B cell (primary cell): ENCODE results near the gene PYGO1. TPM values are rescaled to one million over a fixed set of nuclear protein-coding genes. Genes with fewer than 3 reads are reported as not detected.

Experiments
- ATAC-seq: fragments of 200-7000 bp; cut with Tn5 transposase; one replicate; pipeline ENCODE4 v1.10.0; 2021; ENCODE audit warnings: low read depth, mild to moderate bottlenecking, moderate number of reproducible peaks, moderate library complexity
- CTCF ChIA-PET: fragments of 350-600 bp; sonication (Branson Sonifier 250); formaldehyde crosslinking; loops from one replicate; lab custom pipeline; 2021; ENCODE audit warnings: antibody characterized with exemption, inconsistent platforms; lab: Charles Lee
- POLR2A ChIA-PET: fragments of 350-600 bp; sonication (Branson Sonifier 250); formaldehyde crosslinking; loops from one replicate; lab custom pipeline; 2021; ENCODE audit warnings: antibody characterized with exemption; lab: Charles Lee
- DNase-seq: peaks from one replicate; pipeline ENCODE4 v3.0.0; 2013
- H2AFZ ChIP-seq: 2 replicates; pipeline ENCODE4 v1.6.1; 2012; ENCODE audit warnings: mild to moderate bottlenecking, low read depth, low read length; ENCODE audit not compliant: insufficient read depth, poor library complexity, severe bottlenecking
- H3K27ac ChIP-seq, 2 donors: 1 replicate in 1 of 2; 2 replicates in 1 of 2; pipeline ENCODE4 v1.5.1; 2012 to 2013; ENCODE audit warnings: low read length in 2 of 2, mild to moderate bottlenecking in 2 of 2, moderate library complexity in 1 of 2
- H3K27me3 ChIP-seq, 4 experiments: fragments of 200-600 bp in 1 of 4; sonication (generic) in 1 of 4; replicated peaks in 1 of 4; 1 replicate in 2 of 4; 2 replicates in 2 of 4; pipeline versions ENCODE4 v1.6.1 to v1.7.0; 2013 to 2016; ENCODE audit warnings: low read length in 3 of 4, mild to moderate bottlenecking in 2 of 4, mixed read lengths in 1 of 4, moderate library complexity in 1 of 4; ENCODE audit not compliant: insufficient read depth in 4 of 4, control insufficient read depth in 3 of 4; ENCODE audit errors: control extremely low read depth in 1 of 4
- H3K36me3 ChIP-seq, 2 experiments: replicated peaks in 1 of 2; 1 replicate in 1 of 2; 2 replicates in 1 of 2; pipeline versions ENCODE4 v1.6.1 to v1.7.1; 2013; ENCODE audit warnings: low read length in 1 of 2; ENCODE audit not compliant: insufficient read depth in 2 of 2, control insufficient read depth in 1 of 2; ENCODE audit errors: control extremely low read depth in 1 of 2, extremely low read depth in 1 of 2
- H3K4me1 ChIP-seq, 2 donors: fragments of 200-600 bp in 1 of 2; sonication (generic) in 1 of 2; 1 replicate in 1 of 2; 2 replicates in 1 of 2; pipeline versions ENCODE4 v1.5.1 to v1.6.1; 2013 to 2017; ENCODE audit warnings: low read length in 2 of 2; ENCODE audit not compliant: control insufficient read depth in 2 of 2, insufficient read depth in 2 of 2
- H3K4me2 ChIP-seq: replicated peaks from 2 replicates; pipeline ENCODE3; 2012; ENCODE audit warnings: mild to moderate bottlenecking, low read depth, low read length; ENCODE audit not compliant: poor library complexity, severe bottlenecking
- H3K4me3 ChIP-seq, 5 experiments: fragments of 200-600 bp in 1 of 5; sonication (generic) in 1 of 5; 1 replicate in 3 of 5; 2 replicates in 2 of 5; pipeline versions ENCODE4 v1.5.1 to v1.7.0; 2011 to 2016; ENCODE audit warnings: low read length in 4 of 5, mild to moderate bottlenecking in 4 of 5, low read depth in 2 of 5, control low read depth in 1 of 5, moderate library complexity in 1 of 5; ENCODE audit not compliant: insufficient read depth in 1 of 5; ENCODE audit errors: control extremely low read depth in 1 of 5, extremely low read depth in 1 of 5
- H3K79me2 ChIP-seq: fragments of 200-600 bp; sonication (generic); one replicate; pipeline ENCODE4 v1.6.0; 2016; ENCODE audit warnings: low read length; ENCODE audit not compliant: control insufficient read depth, insufficient read depth
- H3K9ac ChIP-seq: fragments of 200-600 bp; sonication (generic); 2 replicates; pipeline ENCODE4 v1.6.1; 2017; ENCODE audit warnings: mild to moderate bottlenecking, low read length, moderate library complexity
- H3K9me3 ChIP-seq, 3 donors: one replicate each; pipeline versions ENCODE4 v1.6.1 to v1.7.1; 2013; ENCODE audit warnings: low read length in 2 of 3; ENCODE audit not compliant: control insufficient read depth in 2 of 3, insufficient read depth in 1 of 3; ENCODE audit errors: control extremely low read depth in 1 of 3
- H4K20me1 ChIP-seq: 2 replicates; pipeline ENCODE4 v1.6.0; 2012; ENCODE audit warnings: mild to moderate bottlenecking, low read length; ENCODE audit not compliant: insufficient read depth, control insufficient read depth, poor library complexity, severe bottlenecking
- H3K27ac Mint-ChIP-seq: one replicate; pipeline ENCODE4 v1.8.0; 2021; ENCODE audit warnings: mixed read lengths
- H3K27me3 Mint-ChIP-seq: one replicate; pipeline ENCODE4 v1.8.0; 2021; ENCODE audit warnings: mixed read lengths
- H3K4me1 Mint-ChIP-seq: one replicate; pipeline ENCODE4 v1.8.0; 2021; ENCODE audit warnings: mixed read lengths
- H3K4me3 Mint-ChIP-seq: one replicate; pipeline ENCODE4 v1.8.0; 2021; ENCODE audit warnings: mixed read lengths
- H3K9me3 Mint-ChIP-seq: one replicate; pipeline ENCODE4 v1.8.0; 2022; ENCODE audit warnings: mixed read lengths; ENCODE audit not compliant: insufficient read depth
- EZH2 ChIP-seq: IDR thresholded peaks from 2 replicates; pipeline ENCODE4 v1.6.1; 2012; ENCODE audit warnings: borderline replicate concordance, low read depth, mild to moderate bottlenecking, moderate library complexity, low read length; ENCODE audit not compliant: insufficient read depth, poor library complexity, severe bottlenecking
- WGBS: methylation state at CpG from one replicate; pipeline ENCODE4 v1.1.5; 2013; ENCODE audit warnings: missing lambda C conversion rate; ENCODE audit not compliant: insufficient coverage; 5-methylcytosine and 5-hydroxymethylcytosine counted together
- intact Hi-C: fragments of 100-400 bp; cut with micrococcal nuclease; formaldehyde crosslinking; loops from one replicate; pipeline ENCODE4 v1.10.0; 2022
- polyA plus RNA-seq: library from polyadenylated mRNA; depleted of rRNA; stranded (reverse); fragments of >200 nt; gene quantifications from 2 replicates; pipeline ENCODE4 v1.2.3, GENCODE V29; 2012
- total RNA-seq, 2 donors: library from RNA; stranded (reverse); fragments of 120-200 nt in 1 of 2; gene quantifications; 1 replicate in 1 of 2; 2 replicates in 1 of 2; pipeline versions ENCODE4 v1.2.3 to v1.2.4, GENCODE V29; 2013 to 2022
- TF ChIP-seq, protein P1 (sequence below): fragments of 200-600 bp; IDR thresholded peaks from one replicate; pipeline ENCODE4 v1.8.0; 2022; ENCODE audit warnings: antibody characterized with exemption, mild to moderate bottlenecking

The PYGO1 gene
- total and polyA plus RNA-seq, 2 donors (not counting 1 experiment from before 2014, with no cell fraction given): 0.02 TPM; not detected in 1

DNA sequence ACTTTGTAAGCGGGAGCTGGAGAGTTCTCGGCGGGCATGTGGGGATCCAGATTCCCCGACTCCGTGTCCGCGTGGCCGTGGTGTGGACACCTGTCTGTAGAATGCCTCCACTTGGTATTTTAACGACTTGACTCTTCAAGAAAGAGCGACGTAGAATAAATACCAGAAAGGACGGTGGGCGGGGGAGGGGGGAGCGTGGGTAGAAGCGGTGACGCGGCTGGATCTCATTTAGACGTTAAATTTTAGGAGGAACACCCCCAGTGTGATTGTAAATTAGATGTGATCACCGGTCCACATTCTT lies 620 bp upstream of the PYGO1 start:
- Mint-ChIP-seq H3K27ac (no peak overlapping the region), H3K4me3 (peak overlapping the region; percentile 77), H3K9me3 (no peaks in the 10 kb centered on the region), H3K27me3 (peaks cover 36% of the 10 kb centered on the region), H3K4me1 (peaks cover 3% of the 10 kb centered on the region)
- ATAC-seq: no peak
- H3K4me1 ChIP-seq: peaks cover 9 to 14% of the 10 kb centered on the region in 2 donors
- no peaks in the 10 kb centered on the region for H4K20me1 ChIP-seq
- no peak overlapping the region for H3K27ac ChIP-seq
- peaks cover 2 to 42% (median 33%) of the 10 kb centered on the region in 4 experiments for H3K27me3 ChIP-seq
- peaks cover 0 to 11% (median 4%) of the 10 kb centered on the region in 3 donors for H3K9me3 ChIP-seq
- TF ChIP-seq, protein P1, sequence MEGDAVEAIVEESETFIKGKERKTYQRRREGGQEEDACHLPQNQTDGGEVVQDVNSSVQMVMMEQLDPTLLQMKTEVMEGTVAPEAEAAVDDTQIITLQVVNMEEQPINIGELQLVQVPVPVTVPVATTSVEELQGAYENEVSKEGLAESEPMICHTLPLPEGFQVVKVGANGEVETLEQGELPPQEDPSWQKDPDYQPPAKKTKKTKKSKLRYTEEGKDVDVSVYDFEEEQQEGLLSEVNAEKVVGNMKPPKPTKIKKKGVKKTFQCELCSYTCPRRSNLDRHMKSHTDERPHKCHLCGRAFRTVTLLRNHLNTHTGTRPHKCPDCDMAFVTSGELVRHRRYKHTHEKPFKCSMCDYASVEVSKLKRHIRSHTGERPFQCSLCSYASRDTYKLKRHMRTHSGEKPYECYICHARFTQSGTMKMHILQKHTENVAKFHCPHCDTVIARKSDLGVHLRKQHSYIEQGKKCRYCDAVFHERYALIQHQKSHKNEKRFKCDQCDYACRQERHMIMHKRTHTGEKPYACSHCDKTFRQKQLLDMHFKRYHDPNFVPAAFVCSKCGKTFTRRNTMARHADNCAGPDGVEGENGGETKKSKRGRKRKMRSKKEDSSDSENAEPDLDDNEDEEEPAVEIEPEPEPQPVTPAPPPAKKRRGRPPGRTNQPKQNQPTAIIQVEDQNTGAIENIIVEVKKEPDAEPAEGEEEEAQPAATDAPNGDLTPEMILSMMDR: no peak
- TF ChIP-seq EZH2: no peak
- H3K9ac ChIP-seq: no peak overlapping the region
- no peaks in the 10 kb centered on the region for H3K36me3 ChIP-seq
- DNase-seq: no peak
- 19% methylated on average over 19 of the region's 19 CpGs for WGBS
- H2AFZ ChIP-seq: peak overlapping the region; percentile 68
- intact Hi-C loops: no loop called here
- H3K79me2 ChIP-seq: no peaks in the 10 kb centered on the region
- ChIA-PET CTCF (interaction anchor here (1.1 kb wide), 1 partner anchor 53 kb away, joined by 3 read pairs; no protein-coding TSS in a partner anchor), POLR2A (no interaction called here)
- peak overlapping the region in 3 of 5 experiments; percentile 15 to 41 (median 35) for H3K4me3 ChIP-seq
- peak overlapping the region; percentile 82 for H3K4me2 ChIP-seq

DNA sequence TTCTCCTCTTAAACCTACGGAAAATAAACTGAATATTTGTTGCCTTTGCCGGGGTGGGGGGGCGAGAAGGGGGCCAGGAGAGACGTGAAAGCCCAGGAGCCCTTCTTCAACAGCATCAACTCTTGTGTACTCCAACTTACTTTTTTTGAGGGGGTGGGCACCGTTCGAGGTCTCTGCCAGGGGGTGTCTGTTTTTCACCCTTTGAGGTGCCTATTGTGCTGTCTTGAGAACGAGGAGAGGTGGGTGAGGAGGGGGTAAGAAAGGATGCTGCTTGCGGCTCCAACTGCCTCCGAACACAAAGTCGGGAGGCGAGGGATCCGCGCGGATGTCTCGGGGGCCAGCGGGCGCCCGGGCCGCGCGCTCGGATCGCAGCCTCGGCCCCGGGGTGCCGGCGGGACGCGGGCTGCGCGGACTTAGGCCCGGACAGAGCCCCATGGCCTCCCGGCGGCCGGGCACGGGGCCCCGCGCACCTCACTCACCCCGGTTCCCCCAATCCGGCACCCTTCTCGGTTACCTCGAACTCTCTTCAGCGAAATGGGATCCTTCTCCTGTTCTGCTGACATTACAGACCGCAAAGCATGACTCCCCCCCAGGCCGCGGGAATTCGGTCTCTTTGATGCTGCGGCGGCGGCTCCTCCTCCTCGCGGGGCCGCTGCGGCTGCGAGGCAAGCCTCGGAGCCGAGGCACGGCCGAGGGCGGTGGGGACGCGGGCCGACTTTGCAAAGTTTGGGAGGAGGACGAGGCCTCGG lies 650 bp downstream of the PYGO1 start:
- ATAC-seq (no peak), DNase-seq (peak; percentile 35)
- H3K4me1 ChIP-seq: peaks cover 9 to 14% of the 10 kb centered on the region in 2 donors
- peak overlapping the region; percentile 47 for H2AFZ ChIP-seq
- ChIA-PET CTCF (no interaction called here), POLR2A (no interaction called here)
- no peaks in the 10 kb centered on the region for H3K79me2 ChIP-seq
- H3K27ac ChIP-seq: no peak overlapping the region
- H3K4me3 Mint-ChIP-seq: peak overlapping the region; percentile 75
- peaks cover 2 to 46% (median 34%) of the 10 kb centered on the region in 4 experiments for H3K27me3 ChIP-seq
- peak overlapping the region in 3 of 5 experiments; percentile 40 to 53 (median 52) for H3K4me3 ChIP-seq
- no peak overlapping the region for H3K27ac Mint-ChIP-seq
- TF ChIP-seq, protein P1: no peak
- TF ChIP-seq EZH2: peak; percentile 61
- 7% methylated on average over 62 of the region's 65 CpGs for WGBS
- H3K27me3 Mint-ChIP-seq: peaks cover 37% of the 10 kb centered on the region
- H3K9ac ChIP-seq: peak overlapping the region; percentile 63
- peaks cover 3% of the 10 kb centered on the region for H3K4me1 Mint-ChIP-seq
- no peaks in the 10 kb centered on the region for H3K36me3 ChIP-seq
- peaks cover 0 to 11% (median 4%) of the 10 kb centered on the region in 3 donors for H3K9me3 ChIP-seq
- H3K4me2 ChIP-seq: peak overlapping the region; percentile 82
- no peaks in the 10 kb centered on the region for H4K20me1 ChIP-seq
- no peaks in the 10 kb centered on the region for H3K9me3 Mint-ChIP-seq
- intact Hi-C loops: no loop called here
